GM06990 (cell line): Measurements from ENCODE around the gene CHM.

Source experiments
- DNase-seq: peaks from one replicate; pipeline ENCODE4 v3.0.0-alpha.2; 2011; ENCODE audit not compliant: insufficient read length; ENCODE audit errors: extremely low read depth
- H3K27me3 ChIP-seq: replicated peaks from 2 replicates; pipeline ENCODE4 v1.6.0; 2011; ENCODE audit warnings: low read length; ENCODE audit not compliant: control insufficient read depth, insufficient read depth
- H3K36me3 ChIP-seq: 2 replicates; pipeline ENCODE4 v1.5.1; 2011; ENCODE audit warnings: low read length; ENCODE audit not compliant: control insufficient read depth, insufficient read depth
- H3K4me3 ChIP-seq: replicated peaks from 2 replicates; pipeline ENCODE4 v1.5.1; 2011; ENCODE audit warnings: low read depth, mild to moderate bottlenecking, control low read depth, low read length
- TF ChIP-seq, protein P1 (sequence below): IDR thresholded peaks from 2 replicates; pipeline ENCODE4 v1.5.1; 2011; ENCODE audit warnings: low read length, control low read depth, mild to moderate bottlenecking, inconsistent platforms; ENCODE audit not compliant: insufficient read depth, poor library complexity, severe bottlenecking

CHM gene, protein sequence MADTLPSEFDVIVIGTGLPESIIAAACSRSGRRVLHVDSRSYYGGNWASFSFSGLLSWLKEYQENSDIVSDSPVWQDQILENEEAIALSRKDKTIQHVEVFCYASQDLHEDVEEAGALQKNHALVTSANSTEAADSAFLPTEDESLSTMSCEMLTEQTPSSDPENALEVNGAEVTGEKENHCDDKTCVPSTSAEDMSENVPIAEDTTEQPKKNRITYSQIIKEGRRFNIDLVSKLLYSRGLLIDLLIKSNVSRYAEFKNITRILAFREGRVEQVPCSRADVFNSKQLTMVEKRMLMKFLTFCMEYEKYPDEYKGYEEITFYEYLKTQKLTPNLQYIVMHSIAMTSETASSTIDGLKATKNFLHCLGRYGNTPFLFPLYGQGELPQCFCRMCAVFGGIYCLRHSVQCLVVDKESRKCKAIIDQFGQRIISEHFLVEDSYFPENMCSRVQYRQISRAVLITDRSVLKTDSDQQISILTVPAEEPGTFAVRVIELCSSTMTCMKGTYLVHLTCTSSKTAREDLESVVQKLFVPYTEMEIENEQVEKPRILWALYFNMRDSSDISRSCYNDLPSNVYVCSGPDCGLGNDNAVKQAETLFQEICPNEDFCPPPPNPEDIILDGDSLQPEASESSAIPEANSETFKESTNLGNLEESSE

GRCh38 chrX:86047174-86047935, at the start of gene CHM:
Gene CHM, minus strand, starts transcription at chrX:86047558. Its CDS starts 26 bp downstream, at chrX:86047532.
- TF ChIP-seq, protein P1, sequence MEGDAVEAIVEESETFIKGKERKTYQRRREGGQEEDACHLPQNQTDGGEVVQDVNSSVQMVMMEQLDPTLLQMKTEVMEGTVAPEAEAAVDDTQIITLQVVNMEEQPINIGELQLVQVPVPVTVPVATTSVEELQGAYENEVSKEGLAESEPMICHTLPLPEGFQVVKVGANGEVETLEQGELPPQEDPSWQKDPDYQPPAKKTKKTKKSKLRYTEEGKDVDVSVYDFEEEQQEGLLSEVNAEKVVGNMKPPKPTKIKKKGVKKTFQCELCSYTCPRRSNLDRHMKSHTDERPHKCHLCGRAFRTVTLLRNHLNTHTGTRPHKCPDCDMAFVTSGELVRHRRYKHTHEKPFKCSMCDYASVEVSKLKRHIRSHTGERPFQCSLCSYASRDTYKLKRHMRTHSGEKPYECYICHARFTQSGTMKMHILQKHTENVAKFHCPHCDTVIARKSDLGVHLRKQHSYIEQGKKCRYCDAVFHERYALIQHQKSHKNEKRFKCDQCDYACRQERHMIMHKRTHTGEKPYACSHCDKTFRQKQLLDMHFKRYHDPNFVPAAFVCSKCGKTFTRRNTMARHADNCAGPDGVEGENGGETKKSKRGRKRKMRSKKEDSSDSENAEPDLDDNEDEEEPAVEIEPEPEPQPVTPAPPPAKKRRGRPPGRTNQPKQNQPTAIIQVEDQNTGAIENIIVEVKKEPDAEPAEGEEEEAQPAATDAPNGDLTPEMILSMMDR, result no peak
- Histone ChIP-seq H3K36me3 (no peaks in the 10 kb centered on the region), H3K4me3 (peak within 1 kb of the TSS; percentile 66), H3K27me3 (no peaks in the 10 kb centered on the region)
- peak; percentile 59 for DNase-seq

- DNase-seq, result no peak
- no peaks in the 10 kb centered on the region for H3K27me3 ChIP-seq
- H3K36me3 ChIP-seq, result no peaks in the 10 kb centered on the region
- TF ChIP-seq, protein P1, result no peak
- no peak overlapping the region for H3K4me3 ChIP-seq
Observed at GRCh38 chrX:86078650-86079049, 31.3 kb upstream of the CHM start.

GRCh38 chrX:86066998-86067397, 19.6 kb upstream of the CHM start:
- TF ChIP-seq, protein P1, result no peak
- DNase-seq, result no peak
- H3K27me3 ChIP-seq, result no peaks in the 10 kb centered on the region
- no peak overlapping the region for H3K4me3 ChIP-seq
- no peaks in the 10 kb centered on the region for H3K36me3 ChIP-seq

DNA sequence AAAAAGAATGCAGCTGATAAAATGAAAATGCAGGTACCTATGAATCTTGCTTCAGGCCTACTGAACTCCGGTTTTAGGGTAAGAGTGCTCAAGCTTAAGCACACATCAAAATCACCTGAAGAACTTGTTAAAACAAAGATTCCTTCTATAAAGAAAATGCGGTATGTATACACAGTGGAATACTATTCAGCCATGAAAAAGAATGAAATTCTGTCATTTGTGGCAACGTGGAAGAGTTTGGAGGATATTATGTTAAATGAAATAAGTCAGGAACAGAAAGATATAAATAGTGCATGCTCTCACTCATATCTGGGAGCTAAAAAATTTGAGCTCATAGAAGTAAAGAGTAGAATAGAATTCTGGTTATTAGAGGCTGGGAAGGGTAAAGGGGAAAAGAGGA, 14.0 kb upstream of the CHM start:
- TF ChIP-seq, protein P1, result no peak
- no peaks in the 10 kb centered on the region for H3K27me3 ChIP-seq
- DNase-seq, result no peak
- H3K36me3 ChIP-seq, result no peaks in the 10 kb centered on the region
- H3K4me3 ChIP-seq, result no peak overlapping the region

DNA sequence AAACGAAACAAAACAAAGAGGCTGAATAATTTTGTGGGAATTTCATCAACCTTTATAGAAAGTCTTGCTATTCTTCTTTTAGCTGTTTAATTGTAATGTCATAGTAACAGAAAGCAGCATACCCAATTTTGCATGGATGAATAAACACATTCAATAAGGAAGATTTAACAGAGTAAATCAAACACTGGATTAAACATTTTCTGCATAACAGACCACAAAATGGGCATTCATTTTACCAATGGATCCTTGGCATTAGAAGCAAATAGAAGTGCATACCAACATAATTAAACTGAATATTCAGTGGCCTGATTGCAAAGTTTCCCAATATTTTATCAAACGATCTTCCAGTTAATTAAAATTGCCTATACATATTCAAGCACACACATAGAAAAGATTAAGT, 4.4 kb upstream of the CHM start:
- DNase-seq, result no peak
- TF ChIP-seq, protein P1, result no peak

More for the DNA sequence above, 4.4 kb upstream of the CHM start:
- Histone ChIP-seq H3K4me3 (no peak overlapping the region), H3K36me3 (no peaks in the 10 kb centered on the region), H3K27me3 (no peaks in the 10 kb centered on the region)
